Measurements from ENCODE around the gene FKBP14.
"Not testable (repeated sequence)": the region's sequence is repeated elsewhere in the genome, so short reads cannot be mapped to it uniquely, and the experiment has no call there.

Gene FKBP14

DNA sequence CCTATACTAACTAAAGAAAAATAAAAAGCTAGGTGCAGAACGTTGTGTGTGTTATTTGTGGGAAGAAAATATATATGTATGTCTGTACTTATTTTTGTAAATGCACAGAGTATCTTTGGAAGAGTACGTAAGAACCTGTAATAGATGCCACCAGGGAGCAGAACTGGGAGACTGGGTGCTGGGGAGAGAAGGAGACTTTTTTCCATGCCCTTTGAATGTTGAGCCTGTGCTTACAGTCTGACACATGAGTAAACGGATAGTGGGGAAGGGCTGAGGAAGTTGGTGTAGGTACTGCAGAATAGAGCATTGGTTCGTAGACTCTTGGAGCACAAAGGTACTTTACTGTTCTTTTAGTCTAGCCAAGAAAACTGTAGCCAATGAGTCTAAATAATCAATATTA is 35.6 kb downstream of the FKBP14 start:
- no peak for DNase-seq (ENCODE audit: low read depth)

DNA sequence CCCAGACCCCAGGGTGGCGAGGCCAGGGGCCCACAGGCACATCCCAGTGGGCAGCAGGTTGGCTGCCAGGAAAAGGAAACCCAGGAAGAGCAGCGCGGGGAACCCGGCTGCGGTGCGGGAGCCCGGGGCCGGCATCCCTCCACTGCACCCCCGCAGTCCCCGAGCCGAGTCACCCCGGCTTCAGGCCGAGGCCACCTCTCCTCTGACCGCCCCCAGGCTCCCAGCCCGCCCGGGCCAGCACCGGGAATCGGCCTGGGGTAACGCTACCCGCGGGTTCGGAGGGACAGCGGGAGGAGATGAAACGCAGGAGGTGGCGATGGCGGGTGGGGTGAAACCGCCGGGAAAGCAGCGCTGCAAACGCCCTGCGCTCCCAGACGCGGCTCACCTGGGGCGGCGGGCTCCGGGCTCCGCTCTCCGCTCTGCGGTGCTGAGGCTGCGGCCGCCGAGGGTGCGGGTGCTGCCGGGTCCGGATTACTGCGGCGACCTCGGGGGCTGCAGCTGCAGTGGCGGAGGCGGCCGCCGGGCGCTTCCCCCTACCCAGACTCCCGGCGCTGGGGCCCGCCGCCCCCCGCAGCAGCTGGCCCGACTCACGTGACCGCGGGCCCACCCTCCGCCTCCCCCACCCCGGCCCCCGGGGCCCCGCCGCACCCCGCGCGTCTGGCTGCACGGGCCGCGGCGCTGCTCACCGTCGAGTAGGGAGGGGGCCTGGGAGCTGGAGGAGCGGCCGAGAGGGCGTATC is 37.1 kb downstream of the FKBP14 start, which contains the start of gene SCRN1:
SCRN1 (minus strand) TSS at position 545 of the 739 bp plus-strand sequence. CDS start 20,734 bp downstream, outside the sequence.
- peak; percentile 65 for DNase-seq (ENCODE audit: low read depth)

DNA sequence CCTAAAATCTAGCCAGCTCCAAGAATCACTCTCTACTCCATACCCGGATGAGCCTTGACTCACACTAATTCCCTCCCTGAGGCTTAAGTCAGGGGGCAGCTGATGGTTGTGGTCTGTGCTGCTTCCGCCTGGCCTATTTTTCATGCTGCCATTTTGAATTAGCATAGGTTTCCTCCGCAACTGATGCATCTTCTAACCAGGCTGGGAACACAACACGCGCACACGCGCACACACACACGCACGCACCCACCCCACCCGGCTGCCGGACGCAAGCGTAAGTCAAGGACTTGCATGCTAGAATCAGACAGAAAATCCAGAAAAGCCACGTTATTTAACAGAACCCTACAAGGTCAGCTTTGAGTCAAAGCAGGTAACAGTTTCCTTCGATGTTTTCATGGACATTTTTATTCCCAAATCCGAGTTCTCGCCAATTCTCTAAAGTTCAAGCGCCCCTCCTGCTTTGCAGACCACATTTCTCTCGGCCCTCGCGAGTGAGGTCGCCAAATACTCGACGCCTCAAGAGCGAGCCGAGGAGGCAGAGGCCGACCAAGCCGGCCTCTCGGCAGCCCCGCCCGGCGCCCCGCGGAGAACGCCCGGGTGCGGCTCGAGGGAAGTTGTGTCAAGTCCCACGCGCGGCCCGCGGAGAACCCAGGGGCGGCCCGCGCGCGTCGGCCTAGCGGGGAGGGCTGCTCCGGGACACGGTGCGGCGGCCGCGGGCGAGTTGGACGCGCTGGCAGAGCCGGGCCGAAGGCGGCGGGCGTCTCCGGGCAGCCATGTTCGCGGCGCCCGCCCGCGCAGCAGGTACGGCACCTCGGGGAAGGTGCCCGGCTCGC is 37.9 kb downstream of the FKBP14 start:
- peak; percentile 94 for DNase-seq (ENCODE audit: low read depth)

DNA sequence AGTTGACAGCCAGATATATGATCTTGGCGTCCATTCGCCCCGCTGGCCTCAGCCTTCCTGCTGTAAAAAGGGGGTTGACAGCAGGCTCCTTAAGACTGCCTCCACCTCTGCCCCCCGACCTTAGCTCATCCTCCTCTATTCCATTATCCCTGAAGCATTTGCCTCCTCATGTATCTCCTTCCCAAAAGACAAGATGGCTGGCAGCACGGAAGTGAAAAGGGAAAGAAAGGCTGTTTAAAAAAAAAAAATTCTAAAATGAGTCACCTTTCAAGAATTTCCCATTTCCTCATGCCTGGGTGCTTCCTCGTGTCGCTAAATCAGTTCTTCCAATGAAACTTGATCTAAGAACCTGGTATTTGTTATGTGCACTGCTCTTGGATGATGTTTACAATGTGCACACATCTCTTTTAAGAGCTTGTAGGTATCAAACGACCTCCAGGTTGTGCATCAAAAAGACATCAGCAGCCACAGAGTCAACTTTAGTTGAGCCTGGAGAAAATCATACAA is 38.6 kb downstream of the FKBP14 start:
- DNase-seq (ENCODE audit: low read depth), result peak; percentile 96

DNA sequence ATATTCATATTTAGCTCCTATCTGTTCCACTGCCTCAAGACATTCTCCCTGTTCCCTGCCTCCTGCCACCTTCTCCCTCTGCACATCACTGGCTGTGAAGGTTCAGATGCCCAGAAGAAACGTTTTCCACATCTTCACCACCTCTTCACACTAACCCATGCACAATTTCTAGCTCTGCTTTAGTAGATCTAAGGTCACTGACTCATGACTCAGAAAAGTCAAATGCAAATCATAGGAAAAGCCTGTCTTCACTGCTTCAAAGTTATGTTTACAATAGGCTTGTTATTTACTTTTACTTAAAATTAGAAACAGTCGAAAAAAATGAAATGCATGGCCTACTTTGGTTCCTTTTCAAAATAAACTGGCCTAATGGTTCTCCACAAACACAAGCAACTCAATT is 39.4 kb downstream of the FKBP14 start:
- DNase-seq (ENCODE audit: low read depth), result peak; percentile 80

DNA sequence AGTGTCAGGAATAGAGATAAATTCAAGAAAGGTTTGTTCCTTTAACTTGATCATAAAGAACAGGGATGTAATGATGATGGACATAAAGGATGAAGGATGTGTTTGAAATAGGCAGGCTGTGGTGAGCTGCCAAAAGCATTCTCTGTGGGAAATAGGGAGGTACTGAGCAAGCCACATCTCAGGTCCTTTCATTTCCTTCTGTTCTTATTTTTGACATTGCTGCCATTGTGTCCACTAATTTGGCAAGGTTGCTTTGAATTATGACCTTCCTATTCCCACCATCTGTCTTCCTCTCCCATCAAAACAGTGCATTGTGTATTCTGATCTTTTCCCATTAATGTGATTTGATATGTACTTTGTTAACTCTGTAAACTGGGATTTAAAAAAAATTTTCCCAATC is 46.4 kb downstream of the FKBP14 start:
- no peak for DNase-seq (ENCODE audit: low read depth)

DNA sequence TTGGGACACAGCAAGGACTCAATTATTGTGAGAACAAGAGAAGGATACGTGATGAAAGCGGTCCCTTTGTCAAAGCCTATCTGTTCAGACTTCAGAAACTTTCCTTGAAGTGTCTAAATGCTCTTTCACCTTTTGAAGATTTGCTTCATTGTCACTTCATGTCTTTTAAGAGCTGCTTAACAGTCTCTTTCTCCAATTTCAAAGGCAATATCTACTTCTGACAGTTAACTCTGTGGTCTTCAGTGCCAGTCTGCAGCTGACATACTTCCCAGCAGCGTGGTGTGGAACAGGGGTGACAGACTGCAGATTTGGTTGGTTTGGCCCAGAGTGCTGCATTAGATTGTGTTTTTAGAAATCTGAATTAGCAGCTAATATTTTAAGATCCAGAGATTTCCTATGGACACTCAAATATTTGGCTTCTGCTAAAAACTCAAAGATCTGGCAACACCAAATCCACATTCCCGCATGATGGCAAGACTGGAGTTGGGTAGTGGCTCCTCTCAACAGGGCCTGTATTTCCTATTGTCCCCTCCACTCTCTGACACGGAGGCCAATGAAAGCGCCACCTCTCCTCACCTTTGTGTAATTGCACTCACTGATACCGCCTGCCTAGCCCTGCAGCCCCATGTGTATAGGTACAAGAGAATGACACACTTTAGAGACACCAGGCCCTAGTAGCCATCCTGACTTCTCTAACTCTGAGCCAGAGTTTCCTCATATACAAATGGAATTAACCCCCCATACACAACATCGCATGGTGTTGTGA is 48.4 kb downstream of the FKBP14 start:
- DNase-seq (ENCODE audit: low read depth), result no peak

DNA sequence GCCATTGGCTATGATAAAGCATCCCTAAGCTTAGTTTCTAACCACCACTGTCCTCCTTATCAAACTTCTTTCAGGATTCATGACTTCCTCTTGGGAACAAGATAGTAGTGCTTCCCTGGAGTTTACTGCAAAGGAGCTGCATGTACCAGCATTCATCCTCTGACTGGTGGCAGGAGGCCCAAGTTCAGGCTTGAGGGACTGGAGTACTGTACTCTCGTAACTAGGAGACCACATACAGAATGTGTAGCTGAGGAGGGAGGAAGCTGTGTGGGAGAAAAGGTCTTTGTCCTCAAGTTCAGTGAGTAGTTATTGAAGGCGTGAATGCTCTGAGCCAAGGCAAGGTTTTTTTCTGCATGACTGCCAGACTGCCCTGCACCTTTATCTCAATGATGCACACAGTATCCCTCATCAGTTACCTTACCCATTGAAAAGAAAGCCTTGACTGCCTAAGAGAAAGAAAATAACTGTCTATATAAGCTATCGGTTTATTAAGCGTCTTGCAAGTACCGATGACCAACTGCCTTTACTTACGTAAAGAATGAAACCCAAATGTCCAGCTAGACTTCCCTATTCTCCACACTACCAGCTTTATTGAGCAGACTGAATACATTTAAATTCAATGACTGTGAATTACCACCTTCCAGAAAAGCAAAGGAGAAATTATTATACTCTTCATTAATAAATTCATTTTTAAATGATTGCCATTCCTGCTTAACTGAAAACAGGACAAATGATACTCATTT is 49.7 kb downstream of the FKBP14 start:
- no peak for DNase-seq (ENCODE audit: low read depth)

DNA sequence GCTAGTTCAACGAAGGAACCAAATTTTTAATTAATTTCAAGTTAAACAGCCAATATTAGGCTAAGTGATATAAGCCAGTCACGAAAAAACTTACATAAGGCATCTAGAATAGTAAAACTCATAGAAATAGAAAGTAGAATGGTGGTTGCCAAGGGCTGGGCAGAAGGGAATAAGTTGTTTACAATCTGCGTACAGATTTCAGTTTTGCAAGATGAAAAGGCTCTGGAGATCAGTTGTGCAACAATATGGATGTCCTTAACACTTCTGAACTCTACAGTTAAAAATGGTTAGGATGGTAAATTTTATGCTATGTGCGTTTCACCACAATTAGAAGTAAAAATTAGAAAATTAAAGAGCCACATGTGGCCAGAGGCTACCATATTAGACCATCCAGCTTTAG is 50.2 kb downstream of the FKBP14 start:
- DNase-seq (ENCODE audit: low read depth), result no peak

DNA sequence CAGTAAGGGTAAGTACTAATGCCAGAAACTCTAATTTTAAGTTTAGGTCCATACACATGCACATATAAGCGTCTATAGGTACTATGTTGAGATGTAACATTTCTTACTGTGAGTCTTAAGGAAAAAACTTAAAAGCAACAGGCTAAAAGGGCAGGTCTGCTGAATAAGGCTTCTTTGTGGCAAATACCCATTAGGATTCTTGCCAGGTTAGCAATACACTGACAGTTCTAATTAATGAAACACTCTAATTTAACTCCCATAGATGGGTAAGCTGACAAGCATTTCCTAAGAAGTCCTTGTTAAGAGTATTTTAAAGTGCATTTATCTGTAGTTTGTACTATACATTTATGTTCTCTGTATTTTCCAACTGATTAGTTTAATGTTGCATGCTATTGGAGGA is 50.9 kb downstream of the FKBP14 start:
- DNase-seq (ENCODE audit: low read depth), result no peak

DNA sequence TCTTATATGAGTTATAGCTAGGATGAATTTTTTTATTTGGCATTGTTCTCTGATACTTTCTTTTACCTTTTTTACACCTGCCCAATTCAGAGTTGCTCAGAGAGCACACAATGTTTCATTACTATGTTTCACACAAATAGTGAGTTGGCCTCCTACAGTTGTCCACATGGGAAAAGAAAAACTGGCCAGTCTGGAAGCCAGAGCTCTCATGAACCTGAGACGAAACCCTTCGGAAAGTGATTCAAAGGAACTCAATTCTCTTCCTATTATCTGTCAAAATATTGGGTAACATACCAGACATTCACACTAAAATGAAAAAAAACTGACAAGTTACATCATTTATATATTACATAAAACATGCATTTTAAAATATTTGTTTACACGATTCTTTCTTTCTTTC is 52.2 kb downstream of the FKBP14 start:
- DNase-seq (ENCODE audit: low read depth), result no peak

DNA sequence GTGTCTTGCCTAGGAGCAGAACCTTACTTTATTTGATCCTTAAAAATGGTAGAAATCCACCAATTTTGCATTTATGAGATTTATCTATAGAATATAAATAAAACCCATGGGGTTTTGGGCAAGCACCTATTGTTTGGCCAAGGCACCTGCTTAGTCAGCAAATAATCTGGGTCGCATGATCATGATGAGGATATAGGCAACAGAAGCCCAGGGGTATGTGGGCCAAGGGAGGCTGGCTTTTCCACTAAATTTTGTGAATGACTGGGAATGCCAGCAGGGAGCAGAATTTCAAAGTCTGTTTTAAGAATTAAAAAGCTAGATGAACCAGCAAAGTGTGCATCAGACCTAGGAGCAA is 54.2 kb downstream of the FKBP14 start:
- no peak for DNase-seq (ENCODE audit: low read depth)

DNA sequence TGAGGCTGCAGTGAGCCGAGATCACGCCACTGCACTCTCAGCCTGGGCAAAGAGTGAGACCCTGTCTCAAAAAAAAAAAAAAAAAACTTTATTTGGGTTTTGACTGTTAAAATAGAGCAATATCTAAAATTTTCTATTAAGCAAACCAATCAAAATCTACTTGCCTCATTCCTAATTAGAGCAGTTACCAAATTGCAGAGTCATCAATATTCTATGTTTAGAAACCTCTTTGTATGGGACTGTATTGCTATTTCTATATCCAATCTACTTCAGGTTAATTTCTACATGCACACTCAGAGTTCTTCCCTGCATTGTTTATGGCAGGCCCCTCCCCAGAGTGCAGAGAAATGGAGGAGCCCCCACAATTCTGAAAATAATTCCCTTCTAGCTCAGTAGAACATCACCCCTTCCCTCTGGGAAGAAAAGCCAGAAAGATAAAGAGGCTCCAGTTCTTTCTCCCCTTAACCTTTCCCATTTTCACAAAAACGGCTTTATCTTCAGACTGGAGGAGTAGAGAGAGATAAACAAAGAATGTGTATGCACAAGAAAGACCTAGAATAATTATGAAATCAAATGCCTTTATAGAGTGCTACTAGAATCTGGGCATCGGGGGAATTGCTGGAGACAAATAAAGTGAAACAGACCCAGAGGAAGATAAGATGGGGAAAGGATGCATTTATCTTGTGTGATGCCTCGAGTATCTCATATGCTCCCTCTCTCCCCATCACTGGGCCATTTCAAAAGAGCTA is 54.8 kb downstream of the FKBP14 start:
- no peak for DNase-seq (ENCODE audit: low read depth)

DNA sequence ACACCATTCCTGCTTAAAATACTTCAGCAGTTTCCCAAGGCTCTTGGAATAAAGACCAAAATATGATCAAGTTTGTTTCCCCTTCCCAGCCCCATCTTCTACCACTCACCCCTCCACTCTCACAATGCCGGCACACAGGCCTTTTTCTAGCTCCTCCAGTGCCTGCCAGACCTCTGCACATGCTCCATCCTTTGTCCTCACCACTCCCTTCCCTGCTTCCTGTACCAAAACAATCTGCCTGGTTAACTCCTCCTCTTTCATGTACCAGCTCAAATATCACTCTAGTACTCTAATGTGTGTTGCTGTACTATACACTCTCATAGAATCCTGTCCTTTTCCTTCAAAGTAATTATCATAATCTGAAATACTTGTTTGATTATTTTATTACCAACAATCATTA is 56.3 kb downstream of the FKBP14 start:
- DNase-seq (ENCODE audit: low read depth), result peak; percentile 24

DNA sequence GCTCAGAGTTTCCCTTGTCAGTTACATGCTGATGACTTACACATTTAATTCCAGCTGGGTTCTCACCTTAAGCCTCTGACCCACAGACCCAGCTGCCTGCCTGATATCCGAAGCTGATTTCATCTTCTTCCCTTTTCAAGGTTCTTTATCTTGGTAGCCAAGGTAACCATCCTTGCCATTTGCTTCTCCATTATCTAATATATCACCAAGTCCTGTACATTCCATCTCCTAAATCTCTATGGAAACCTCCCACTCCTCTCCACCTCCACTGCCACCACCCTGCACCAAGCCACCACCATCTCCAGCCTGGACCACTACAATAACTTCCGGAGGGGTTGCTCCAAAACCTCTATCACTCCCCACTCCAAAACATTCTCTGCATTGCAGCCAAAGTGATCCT is 56.8 kb downstream of the FKBP14 start:
- no peak for DNase-seq (ENCODE audit: low read depth)

DNA sequence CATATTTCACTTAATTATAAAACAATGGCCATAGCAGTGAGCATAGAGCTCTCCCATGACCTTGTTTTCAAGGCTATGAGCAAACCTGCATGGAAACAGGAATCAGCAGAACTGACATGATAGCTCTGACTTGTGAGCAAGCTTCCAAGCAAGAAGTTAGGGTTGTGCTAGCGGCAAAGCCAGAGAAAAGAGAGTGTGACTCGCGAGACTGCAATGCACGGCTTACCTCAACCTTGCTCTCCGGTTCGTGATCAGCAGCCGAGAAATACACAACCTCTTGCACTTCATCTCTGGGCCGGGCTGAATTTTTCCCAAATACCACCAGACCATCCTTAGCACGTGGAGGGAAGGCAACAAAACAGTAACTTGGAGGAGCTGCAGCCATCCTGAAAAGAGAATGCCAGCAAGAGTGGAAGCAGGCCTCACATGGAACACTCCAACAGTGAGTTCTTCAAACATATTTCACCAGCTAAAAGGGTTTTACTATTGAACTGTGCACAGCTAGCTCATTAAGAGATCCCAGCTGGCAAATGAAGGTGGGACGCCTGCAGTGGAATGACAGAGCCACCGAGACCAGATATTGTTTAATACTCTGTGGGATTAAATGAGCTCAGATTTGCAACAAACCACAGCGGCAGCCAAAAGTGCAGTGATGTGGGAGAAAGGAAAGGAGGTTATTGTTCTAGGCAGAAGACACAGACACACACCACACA is 57.7 kb downstream of the FKBP14 start:
- DNase-seq (ENCODE audit: low read depth), result peak; percentile 93

DNA sequence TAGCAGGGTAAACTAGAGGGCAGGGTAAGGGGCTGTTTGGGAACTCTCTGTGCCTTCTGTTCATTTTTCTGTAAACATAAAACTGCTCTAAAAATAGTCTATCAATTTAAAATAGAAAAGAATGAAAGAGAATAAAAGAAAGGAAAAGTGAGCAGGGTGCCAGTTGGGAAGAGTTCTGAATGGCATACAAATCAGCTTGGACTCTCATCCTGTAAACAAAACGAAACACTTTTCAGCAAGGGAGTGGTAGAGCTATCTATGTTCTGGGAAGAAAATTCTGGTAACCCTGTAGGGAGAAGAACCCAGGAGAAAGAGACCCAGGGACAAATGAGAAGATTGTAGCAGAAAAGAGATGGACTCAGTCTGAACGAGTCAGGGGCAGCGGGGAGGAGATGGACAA is 61.5 kb downstream of the FKBP14 start:
- DNase-seq (ENCODE audit: low read depth), result no peak

DNA sequence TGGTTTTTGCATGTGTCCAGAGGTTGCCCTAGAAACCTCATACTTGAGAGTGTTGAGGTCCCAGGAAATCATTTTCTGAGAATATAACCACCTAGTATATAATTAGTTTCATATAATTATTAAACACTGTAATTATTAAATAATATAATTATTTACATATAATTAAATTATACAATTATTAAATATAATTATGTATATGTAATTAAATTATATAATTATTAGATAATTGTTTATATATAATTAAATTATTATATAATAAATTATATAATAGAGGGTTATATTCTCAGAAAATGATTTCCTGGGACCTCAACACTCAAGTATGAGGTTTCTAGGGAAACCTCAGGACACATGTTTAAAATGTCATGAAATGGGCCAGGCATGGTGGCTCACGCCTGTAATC is 64.5 kb downstream of the FKBP14 start:
- no peak for DNase-seq (ENCODE audit: low read depth)

DNA sequence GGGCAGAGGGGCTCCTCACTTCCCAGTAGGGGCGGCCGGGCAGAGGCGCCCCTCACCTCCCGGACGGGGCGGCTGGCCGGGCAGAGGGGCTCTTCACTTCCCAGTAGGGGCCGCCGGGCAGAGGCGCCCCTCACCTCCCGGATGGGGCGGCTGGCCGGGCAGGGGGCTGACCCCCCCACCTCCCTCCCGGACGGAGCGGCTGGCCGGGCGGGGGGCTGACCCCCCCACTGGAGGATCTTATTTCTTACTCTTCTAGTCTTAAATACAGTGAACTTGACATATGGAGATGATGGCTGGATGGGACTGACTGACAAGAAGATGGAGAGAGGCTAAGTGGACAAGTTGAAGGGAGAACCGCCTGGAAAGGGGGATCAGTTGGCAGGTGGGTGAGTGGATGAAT is 64.9 kb downstream of the FKBP14 start:
- DNase-seq (ENCODE audit: low read depth), result not testable (repeated sequence)

Measured in ELR (cell line).